HG03575 (cell line): ENCODE data around the gene CES5A.
"Not testable (repeated sequence)": the region's sequence is repeated elsewhere in the genome, so short reads cannot be mapped to it uniquely, and the experiment has no call there.

Experiments used
- ATAC-seq: cut with Tn5 transposase; IDR thresholded peaks from one replicate; pipeline ENCODE4 v1.9.1; 2021; ENCODE audit not compliant: unreplicated experiment, insufficient number of reproducible peaks, low FRiP score; ENCODE audit errors: extremely low read depth

CES5A gene

DNA sequence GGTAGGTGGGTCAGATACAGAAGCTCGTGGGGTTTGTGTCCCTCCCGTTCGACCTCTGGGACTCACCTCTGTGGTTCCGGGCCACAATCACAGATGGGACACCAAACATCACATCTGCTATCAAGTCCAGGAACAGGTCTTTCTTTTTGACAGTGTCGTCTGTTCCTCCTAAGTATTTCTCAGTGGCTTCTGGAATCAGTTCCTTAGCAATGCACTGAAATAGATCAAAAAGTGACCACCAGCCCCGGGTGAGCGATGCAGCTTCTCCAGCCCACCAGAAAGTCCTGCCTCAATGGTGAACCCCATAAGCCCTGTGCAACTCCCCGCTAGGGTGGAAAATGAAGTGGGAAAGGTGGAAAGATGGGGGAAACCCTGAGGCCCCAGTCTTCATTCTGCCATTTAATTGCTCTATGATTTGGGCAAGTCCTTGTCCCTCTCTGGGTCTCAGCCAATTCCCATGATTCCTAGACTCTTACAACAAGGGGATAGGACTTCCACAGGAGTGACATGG lies 64.7 kb downstream of the CES5A start:
- no peak for ATAC-seq

- no peak for ATAC-seq
Observed at GRCh38 chr16:55809851-55810250, 65.3 kb downstream of the CES5A start.

DNA sequence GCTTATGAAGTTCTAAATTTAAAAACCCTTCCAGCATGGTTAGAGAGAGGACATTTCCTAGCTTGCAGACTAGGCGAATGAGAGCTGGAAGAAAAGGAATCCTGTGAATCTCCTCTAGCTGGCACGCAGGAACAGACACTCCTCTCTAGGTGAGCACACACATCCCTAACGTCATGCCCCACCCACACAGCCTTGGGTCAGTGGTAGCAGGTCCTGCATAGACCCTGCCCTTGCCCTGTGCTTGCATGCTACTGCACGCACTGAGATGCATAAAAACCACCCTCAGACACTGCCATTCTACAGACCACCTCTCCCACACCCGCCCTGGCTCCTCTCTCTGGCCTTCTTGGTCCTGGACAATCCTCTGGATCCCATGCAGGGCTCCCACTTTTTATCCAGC lies 65.8 kb downstream of the CES5A start:
- no peak for ATAC-seq

GRCh38 chr16:55808286-55808685 lies 66.9 kb downstream of the CES5A start:
- ATAC-seq, result not testable (repeated sequence)

- ATAC-seq, result not testable (repeated sequence)
Observed at GRCh38 chr16:55805104-55805503, 70.1 kb downstream of the CES5A start.

DNA sequence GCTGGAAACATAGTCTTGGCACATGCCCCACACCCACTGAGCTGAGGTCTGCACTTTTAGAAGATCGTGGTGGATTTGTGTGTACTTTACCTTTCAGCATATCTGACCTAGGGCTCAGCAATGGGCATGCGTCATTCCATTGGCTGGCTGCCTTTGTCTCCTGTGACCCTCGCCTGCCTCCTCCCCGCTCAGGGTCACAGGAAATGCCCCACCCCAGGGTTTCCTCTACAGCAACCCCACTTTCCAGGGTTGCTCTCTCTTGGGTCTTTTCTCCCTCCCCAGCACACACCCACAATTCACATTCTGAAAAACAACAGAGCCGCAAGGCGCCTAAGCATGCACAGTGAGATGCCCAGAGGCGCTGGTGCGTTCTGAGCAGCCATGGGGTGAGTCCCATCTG lies 71.5 kb downstream of the CES5A start:
- not testable (repeated sequence) for ATAC-seq
